ENCODE results near the gene MAB21L4.

DNA sequence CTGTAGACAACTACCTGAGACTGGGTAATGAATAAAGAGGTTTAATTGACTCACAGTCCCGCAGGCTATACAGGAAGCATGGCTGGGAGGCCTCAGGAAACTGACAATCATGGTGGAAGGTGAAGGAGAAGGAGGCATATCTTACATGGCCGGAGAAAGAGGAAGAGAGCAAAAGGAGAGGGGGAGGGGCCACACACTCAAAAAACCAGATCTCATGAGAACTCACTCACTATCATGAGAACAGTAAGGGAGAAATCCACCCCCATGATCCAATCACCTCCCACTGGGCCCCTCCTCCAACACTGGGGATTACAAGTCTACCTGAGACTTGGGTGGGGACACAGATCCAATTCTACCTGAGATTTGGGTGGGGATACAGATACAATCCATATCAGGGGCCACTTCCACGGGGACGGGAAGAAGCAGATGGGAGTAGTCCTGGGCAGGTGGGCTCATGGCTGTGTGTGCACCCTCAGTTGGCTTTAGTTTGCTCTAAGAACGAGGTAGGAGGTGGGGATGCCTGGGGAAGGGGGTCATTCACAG, 9.9 kb downstream of the MAB21L4 start:
- TF ChIP-seq, protein P1, sequence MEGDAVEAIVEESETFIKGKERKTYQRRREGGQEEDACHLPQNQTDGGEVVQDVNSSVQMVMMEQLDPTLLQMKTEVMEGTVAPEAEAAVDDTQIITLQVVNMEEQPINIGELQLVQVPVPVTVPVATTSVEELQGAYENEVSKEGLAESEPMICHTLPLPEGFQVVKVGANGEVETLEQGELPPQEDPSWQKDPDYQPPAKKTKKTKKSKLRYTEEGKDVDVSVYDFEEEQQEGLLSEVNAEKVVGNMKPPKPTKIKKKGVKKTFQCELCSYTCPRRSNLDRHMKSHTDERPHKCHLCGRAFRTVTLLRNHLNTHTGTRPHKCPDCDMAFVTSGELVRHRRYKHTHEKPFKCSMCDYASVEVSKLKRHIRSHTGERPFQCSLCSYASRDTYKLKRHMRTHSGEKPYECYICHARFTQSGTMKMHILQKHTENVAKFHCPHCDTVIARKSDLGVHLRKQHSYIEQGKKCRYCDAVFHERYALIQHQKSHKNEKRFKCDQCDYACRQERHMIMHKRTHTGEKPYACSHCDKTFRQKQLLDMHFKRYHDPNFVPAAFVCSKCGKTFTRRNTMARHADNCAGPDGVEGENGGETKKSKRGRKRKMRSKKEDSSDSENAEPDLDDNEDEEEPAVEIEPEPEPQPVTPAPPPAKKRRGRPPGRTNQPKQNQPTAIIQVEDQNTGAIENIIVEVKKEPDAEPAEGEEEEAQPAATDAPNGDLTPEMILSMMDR (IDR thresholded peaks at IDR 0.05): no peak
- no peak for TF ChIP-seq POLR2A (IDR thresholded peaks at IDR 0.05)
